GM18867 (cell line): ENCODE measurements around the gene ANKRD16.
A peak's percentile ranks its signal among the peaks of the same experiment; 100 is the strongest.

Experiments used
- ATAC-seq: cut with Tn5 transposase; IDR thresholded peaks from one replicate; pipeline ENCODE4 v1.9.1; 2021; ENCODE audit warnings: mild to moderate bottlenecking, moderate library complexity; ENCODE audit not compliant: unreplicated experiment

The ANKRD16 gene

DNA sequence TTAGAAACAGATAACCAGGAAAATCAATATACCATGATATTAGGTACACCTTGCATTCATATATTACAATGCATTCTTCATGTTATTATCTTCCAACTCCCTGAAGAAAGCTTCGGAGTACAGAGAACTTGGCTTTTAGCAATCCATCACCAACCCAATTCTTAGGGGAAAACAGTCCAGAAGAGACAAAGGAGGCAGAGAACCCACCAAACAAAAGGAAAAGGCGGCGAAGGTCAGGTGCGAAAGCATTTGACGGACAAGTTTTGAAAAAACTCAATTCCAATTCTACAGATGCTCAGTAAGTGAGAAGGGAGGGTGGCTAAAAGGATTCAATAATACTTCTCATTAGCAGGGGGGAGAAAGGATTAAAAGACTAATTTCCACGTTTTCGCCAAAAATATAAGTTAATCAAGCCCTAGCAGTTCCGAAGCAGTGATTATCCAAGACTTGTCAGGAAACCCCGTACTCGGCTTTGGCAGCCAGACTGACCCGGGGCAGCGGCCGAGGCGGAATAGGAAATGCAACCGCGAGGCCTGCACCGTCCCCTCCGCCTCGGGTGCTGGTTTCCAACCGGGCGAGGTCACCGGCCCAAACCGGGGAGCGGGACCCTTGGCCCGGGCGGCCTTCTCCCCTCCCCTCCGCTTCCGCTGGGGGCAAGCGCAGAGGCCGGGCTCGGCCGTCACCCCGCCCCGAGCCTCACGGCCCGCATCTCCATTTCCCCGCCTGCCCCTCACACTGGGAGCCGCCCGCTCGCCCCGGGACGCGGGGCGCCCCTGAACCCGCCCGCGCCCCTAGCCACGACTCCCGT lies 77.2 kb downstream of the ANKRD16 start:
- peak; percentile 26 for ATAC-seq
